GM23338 (cell line): ENCODE data around the gene ACOT13.

Source experiments
- CREB1 ChIP-seq: fragments of 250-450 bp; sonication (Bioruptor Pico); IDR thresholded peaks from 2 replicates; pipeline ENCODE4 v1.5.0; 2020; ENCODE audit warnings: low read depth, mild to moderate bottlenecking, moderate library complexity
- EZH2 ChIP-seq: fragments of 200-600 bp; sonication (generic); IDR thresholded peaks from one replicate; pipeline ENCODE4 v1.8.0; 2017; ENCODE audit warnings: antibody characterized with exemption, mild to moderate bottlenecking, low read depth; ENCODE audit not compliant: unreplicated experiment
- EZH2phosphoT487 ChIP-seq: fragments of 200-600 bp; sonication (generic); IDR thresholded peaks from one replicate; pipeline ENCODE4 v1.8.1; 2018; ENCODE audit warnings: antibody characterized with exemption; ENCODE audit not compliant: unreplicated experiment
- JUNB ChIP-seq: IDR thresholded peaks from one replicate; pipeline ENCODE4 v1.6.1; 2016; ENCODE audit warnings: antibody characterized with exemption; ENCODE audit not compliant: unreplicated experiment
- POLR2AphosphoS5 ChIP-seq: IDR thresholded peaks from 2 replicates; pipeline ENCODE4 v1.6.1; 2016; ENCODE audit warnings: antibody characterized with exemption, low read depth
- STAT1 ChIP-seq: IDR thresholded peaks from one replicate; pipeline ENCODE4 v1.6.1; 2016; ENCODE audit warnings: antibody characterized with exemption; ENCODE audit not compliant: unreplicated experiment
- TF ChIP-seq, protein P1 (sequence below), 2 experiments: fragments of 200-600 bp in 1 of 2; sonication (generic) in 1 of 2; conservative IDR thresholded peaks; 2 replicates each; pipeline versions ENCODE4 v1.5.1 to v1.6.1; 2016 to 2017; ENCODE audit warnings: antibody characterized with exemption in 2 of 2, low read depth in 2 of 2, mild to moderate bottlenecking in 2 of 2, moderate library complexity in 1 of 2
- TF ChIP-seq, protein P2 (sequence below): IDR thresholded peaks from one replicate; pipeline ENCODE4 v1.6.1; 2018; ENCODE audit warnings: antibody characterized with exemption; ENCODE audit not compliant: unreplicated experiment
- TF ChIP-seq, protein P3 (sequence below): IDR thresholded peaks from 2 replicates; pipeline ENCODE4 v1.6.1; 2016; ENCODE audit warnings: antibody characterized with exemption
- TF ChIP-seq, protein P4 (sequence below): fragments of 250-450 bp; sonication (Bioruptor Pico); IDR thresholded peaks from 2 replicates; pipeline ENCODE4 v1.5.0; 2020; ENCODE audit warnings: mild to moderate bottlenecking, moderate library complexity

DNA sequence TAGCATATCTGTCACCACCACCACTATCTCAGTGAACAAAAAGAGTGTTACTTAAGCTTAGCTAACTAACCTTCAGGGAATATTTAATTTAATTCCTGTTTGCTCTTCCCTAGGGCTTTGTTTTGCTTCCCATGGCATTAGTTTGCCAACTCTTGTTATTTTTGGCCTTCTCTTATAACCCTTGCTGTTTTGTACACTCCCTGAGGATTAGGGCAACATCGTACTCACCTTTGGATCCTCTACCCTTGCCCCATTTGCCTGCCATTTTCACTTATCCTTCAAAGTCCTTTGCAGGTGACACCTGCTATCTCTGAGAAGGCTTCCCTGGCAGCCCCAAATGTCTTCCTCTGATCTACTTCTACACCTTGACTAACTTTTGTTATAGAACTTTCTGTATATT lies 23.7 kb downstream of the ACOT13 start:
- TF ChIP-seq, protein P1, sequence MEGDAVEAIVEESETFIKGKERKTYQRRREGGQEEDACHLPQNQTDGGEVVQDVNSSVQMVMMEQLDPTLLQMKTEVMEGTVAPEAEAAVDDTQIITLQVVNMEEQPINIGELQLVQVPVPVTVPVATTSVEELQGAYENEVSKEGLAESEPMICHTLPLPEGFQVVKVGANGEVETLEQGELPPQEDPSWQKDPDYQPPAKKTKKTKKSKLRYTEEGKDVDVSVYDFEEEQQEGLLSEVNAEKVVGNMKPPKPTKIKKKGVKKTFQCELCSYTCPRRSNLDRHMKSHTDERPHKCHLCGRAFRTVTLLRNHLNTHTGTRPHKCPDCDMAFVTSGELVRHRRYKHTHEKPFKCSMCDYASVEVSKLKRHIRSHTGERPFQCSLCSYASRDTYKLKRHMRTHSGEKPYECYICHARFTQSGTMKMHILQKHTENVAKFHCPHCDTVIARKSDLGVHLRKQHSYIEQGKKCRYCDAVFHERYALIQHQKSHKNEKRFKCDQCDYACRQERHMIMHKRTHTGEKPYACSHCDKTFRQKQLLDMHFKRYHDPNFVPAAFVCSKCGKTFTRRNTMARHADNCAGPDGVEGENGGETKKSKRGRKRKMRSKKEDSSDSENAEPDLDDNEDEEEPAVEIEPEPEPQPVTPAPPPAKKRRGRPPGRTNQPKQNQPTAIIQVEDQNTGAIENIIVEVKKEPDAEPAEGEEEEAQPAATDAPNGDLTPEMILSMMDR (conservative IDR thresholded peaks at IDR 0.05; ENCODE audit: low read depth in 2 of 2): no peak
- TF ChIP-seq EZH2phosphoT487: no peak
- TF ChIP-seq, protein P2, sequence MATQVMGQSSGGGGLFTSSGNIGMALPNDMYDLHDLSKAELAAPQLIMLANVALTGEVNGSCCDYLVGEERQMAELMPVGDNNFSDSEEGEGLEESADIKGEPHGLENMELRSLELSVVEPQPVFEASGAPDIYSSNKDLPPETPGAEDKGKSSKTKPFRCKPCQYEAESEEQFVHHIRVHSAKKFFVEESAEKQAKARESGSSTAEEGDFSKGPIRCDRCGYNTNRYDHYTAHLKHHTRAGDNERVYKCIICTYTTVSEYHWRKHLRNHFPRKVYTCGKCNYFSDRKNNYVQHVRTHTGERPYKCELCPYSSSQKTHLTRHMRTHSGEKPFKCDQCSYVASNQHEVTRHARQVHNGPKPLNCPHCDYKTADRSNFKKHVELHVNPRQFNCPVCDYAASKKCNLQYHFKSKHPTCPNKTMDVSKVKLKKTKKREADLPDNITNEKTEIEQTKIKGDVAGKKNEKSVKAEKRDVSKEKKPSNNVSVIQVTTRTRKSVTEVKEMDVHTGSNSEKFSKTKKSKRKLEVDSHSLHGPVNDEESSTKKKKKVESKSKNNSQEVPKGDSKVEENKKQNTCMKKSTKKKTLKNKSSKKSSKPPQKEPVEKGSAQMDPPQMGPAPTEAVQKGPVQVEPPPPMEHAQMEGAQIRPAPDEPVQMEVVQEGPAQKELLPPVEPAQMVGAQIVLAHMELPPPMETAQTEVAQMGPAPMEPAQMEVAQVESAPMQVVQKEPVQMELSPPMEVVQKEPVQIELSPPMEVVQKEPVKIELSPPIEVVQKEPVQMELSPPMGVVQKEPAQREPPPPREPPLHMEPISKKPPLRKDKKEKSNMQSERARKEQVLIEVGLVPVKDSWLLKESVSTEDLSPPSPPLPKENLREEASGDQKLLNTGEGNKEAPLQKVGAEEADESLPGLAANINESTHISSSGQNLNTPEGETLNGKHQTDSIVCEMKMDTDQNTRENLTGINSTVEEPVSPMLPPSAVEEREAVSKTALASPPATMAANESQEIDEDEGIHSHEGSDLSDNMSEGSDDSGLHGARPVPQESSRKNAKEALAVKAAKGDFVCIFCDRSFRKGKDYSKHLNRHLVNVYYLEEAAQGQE: no peak
- TF ChIP-seq POLR2AphosphoS5: no peak
- TF ChIP-seq EZH2: no peak
- TF ChIP-seq JUNB: no peak
- TF ChIP-seq, protein P3, sequence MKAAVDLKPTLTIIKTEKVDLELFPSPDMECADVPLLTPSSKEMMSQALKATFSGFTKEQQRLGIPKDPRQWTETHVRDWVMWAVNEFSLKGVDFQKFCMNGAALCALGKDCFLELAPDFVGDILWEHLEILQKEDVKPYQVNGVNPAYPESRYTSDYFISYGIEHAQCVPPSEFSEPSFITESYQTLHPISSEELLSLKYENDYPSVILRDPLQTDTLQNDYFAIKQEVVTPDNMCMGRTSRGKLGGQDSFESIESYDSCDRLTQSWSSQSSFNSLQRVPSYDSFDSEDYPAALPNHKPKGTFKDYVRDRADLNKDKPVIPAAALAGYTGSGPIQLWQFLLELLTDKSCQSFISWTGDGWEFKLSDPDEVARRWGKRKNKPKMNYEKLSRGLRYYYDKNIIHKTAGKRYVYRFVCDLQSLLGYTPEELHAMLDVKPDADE: no peak
- no peak for TF ChIP-seq CREB1
- TF ChIP-seq, protein P4, sequence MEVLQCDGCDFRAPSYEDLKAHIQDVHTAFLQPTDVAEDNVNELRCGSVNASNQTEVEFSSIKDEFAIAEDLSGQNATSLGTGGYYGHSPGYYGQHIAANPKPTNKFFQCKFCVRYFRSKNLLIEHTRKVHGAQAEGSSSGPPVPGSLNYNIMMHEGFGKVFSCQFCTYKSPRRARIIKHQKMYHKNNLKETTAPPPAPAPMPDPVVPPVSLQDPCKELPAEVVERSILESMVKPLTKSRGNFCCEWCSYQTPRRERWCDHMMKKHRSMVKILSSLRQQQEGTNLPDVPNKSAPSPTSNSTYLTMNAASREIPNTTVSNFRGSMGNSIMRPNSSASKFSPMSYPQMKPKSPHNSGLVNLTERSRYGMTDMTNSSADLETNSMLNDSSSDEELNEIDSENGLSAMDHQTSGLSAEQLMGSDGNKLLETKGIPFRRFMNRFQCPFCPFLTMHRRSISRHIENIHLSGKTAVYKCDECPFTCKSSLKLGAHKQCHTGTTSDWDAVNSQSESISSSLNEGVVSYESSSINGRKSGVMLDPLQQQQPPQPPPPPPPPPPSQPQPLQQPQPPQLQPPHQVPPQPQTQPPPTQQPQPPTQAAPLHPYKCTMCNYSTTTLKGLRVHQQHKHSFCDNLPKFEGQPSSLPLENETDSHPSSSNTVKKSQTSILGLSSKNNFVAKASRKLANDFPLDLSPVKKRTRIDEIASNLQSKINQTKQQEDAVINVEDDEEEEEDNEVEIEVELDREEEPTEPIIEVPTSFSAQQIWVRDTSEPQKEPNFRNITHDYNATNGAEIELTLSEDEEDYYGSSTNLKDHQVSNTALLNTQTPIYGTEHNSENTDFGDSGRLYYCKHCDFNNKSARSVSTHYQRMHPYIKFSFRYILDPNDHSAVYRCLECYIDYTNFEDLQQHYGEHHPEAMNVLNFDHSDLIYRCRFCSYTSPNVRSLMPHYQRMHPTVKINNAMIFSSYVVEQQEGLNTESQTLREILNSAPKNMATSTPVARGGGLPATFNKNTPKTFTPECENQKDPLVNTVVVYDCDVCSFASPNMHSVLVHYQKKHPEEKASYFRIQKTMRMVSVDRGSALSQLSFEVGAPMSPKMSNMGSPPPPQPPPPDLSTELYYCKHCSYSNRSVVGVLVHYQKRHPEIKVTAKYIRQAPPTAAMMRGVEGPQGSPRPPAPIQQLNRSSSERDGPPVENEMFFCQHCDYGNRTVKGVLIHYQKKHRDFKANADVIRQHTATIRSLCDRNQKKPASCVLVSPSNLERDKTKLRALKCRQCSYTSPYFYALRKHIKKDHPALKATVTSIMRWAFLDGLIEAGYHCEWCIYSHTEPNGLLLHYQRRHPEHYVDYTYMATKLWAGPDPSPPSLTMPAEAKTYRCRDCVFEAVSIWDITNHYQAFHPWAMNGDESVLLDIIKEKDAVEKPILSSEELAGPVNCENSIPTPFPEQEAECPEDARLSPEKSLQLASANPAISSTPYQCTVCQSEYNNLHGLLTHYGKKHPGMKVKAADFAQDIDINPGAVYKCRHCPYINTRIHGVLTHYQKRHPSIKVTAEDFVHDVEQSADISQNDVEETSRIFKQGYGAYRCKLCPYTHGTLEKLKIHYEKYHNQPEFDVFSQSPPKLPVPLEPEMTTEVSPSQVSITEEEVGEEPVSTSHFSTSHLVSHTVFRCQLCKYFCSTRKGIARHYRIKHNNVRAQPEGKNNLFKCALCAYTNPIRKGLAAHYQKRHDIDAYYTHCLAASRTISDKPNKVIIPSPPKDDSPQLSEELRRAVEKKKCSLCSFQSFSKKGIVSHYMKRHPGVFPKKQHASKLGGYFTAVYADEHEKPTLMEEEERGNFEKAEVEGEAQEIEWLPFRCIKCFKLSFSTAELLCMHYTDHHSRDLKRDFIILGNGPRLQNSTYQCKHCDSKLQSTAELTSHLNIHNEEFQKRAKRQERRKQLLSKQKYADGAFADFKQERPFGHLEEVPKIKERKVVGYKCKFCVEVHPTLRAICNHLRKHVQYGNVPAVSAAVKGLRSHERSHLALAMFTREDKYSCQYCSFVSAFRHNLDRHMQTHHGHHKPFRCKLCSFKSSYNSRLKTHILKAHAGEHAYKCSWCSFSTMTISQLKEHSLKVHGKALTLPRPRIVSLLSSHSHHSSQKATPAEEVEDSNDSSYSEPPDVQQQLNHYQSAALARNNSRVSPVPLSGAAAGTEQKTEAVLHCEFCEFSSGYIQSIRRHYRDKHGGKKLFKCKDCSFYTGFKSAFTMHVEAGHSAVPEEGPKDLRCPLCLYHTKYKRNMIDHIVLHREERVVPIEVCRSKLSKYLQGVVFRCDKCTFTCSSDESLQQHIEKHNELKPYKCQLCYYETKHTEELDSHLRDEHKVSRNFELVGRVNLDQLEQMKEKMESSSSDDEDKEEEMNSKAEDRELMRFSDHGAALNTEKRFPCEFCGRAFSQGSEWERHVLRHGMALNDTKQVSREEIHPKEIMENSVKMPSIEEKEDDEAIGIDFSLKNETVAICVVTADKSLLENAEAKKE (CRISPR knock-in tag): no peak
- no peak for TF ChIP-seq STAT1
